NCI-H82 (cell line): Measurements from ENCODE around the gene L3MBTL4.

Experiments used
- DNase-seq: peaks from one replicate; lab custom pipeline; 2025; lab: John Stamatoyannopoulos, UW

L3MBTL4 gene

GRCh38 chr18:6031002-6031401 is 383.7 kb downstream of the L3MBTL4 start:
- no peak for DNase-seq

- DNase-seq = no peak
Measured at GRCh38 chr18:6024745-6025248, 389.9 kb downstream of the L3MBTL4 start.

DNA sequence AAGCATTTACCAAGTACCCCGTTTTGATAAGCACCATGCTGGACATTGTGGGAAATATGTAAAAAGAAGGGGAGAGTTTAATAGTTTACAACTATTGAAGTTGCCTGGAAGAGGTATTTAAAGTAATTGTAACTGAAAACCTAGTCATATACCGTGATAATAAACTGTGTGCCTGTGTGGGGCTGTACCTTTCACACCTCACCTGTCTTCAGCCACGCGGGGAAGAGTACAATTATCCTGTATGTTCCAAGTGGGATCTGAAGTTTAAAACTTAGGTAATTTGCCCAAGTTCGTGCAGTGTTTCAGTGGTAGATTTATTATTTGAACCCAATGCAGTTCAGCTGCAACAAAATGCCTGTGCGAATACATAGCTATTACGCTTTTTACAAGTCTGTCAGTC is 391.2 kb downstream of the L3MBTL4 start:
- DNase-seq = no peak

DNA sequence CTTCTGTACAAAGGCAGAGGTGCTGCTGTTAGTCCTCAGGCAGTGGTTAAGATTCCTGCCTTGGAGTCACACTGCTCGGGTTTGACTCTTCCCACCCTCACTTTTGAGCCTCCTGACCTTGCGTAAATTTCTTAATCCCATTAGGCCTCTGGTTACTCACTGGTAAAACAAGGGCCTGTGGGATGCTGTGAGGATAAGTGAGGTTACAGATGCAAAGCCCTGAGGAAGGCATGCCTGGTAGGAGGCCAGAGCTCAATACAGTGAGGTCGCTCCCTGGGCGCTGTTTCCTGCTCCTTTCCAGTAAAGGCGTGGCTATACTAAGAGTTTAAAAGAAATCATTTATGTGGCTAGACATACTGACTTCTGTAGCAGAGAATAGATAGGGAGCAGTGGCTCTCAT is 391.9 kb downstream of the L3MBTL4 start:
- peak; percentile 69 for DNase-seq

- DNase-seq = no peak
Measured at GRCh38 chr18:6022074-6022444, 392.7 kb downstream of the L3MBTL4 start.

- DNase-seq = no peak
Measured at GRCh38 chr18:6021306-6022073, 393.2 kb downstream of the L3MBTL4 start.

- DNase-seq = no peak
Measured at GRCh38 chr18:6018671-6019070, 396.0 kb downstream of the L3MBTL4 start.

GRCh38 chr18:6017171-6017570 is 397.5 kb downstream of the L3MBTL4 start:
- no peak for DNase-seq

DNA sequence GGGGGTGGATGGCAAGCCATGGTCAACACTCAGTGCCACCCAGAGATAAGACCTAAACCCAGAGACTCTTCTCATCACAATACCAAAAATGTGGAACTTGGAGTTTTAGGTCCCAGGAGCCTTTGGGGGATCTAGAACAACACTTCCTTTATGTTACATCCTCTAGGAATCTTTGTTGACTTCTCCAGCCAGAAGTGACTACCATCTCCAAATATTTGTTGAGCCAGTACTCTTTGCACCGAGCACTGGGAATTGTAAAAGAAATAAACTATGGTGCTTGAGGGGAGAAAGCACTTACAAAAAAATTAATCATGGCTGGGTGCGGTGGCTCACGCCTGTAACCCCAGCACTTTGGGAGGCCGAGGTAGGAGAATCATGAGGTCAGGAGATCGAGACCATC is 399.3 kb downstream of the L3MBTL4 start:
- no peak for DNase-seq

- no peak for DNase-seq
Measured at GRCh38 chr18:6013171-6013810, 401.4 kb downstream of the L3MBTL4 start.

DNA sequence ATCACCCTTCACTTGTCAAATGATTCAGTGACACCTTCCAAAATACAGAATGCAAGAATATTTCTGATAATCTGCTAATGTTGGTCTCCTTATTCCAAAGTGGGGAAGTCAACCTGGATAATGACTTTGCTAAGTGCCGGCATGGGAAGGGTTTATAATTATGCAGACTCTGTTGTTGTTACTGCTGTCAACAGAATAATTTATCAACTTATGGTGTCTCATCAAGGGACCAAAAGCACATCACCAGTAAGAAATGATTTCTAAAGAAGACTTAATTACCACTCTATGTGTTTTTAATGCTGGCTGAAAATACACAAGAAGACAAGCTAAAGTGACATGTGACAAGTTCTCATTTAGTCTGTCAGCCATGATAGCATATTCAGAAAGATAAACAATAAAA is 403.8 kb downstream of the L3MBTL4 start:
- DNase-seq = no peak

- no peak for DNase-seq
Measured at GRCh38 chr18:6010284-6010683, 404.4 kb downstream of the L3MBTL4 start.

- DNase-seq = no peak
Measured at GRCh38 chr18:6009756-6010155, 405.0 kb downstream of the L3MBTL4 start.

GRCh38 chr18:6004683-6005082 is 410.0 kb downstream of the L3MBTL4 start:
- DNase-seq = no peak

GRCh38 chr18:6004119-6004518 is 410.6 kb downstream of the L3MBTL4 start:
- no peak for DNase-seq

DNA sequence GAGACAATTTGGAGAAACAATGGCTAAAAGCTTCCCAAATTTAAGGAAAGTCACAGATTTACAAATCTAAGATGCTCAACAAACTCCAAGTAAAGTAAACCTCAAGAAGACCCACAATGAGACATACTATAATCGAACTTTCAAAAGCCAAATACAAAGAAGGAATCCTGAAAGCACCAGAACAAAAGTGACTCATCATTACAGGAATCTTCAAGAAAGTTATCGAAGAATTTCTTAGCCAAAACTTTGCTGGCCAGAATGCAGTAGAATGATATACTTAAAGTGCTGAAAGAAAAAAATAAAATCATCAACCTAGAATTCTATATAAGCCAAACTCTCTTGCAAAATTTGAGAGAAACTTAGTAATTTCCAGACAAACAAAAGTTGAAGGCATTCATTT is 412.8 kb downstream of the L3MBTL4 start:
- DNase-seq = no peak

DNA sequence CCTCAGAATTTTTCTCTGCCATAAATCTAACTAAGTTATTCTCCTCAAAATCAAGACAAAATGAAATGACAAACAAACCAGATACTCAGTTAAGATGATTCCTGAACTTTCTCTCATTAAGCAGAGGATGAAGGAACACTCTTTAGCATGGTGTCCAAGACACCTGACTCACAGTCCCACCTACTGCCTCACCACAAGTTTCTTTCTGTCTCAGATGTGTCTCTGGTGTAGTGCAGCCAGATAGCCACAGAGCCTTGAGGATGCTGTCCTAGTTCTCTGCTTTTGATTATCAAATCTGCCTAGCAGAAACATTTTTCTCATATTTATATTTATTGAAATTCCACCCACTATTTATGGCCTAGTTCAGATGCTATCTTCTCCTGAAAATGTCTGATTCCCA is 415.8 kb downstream of the L3MBTL4 start:
- DNase-seq = no peak

- no peak for DNase-seq
Measured at GRCh38 chr18:5998166-5998881, 416.4 kb downstream of the L3MBTL4 start.

DNA sequence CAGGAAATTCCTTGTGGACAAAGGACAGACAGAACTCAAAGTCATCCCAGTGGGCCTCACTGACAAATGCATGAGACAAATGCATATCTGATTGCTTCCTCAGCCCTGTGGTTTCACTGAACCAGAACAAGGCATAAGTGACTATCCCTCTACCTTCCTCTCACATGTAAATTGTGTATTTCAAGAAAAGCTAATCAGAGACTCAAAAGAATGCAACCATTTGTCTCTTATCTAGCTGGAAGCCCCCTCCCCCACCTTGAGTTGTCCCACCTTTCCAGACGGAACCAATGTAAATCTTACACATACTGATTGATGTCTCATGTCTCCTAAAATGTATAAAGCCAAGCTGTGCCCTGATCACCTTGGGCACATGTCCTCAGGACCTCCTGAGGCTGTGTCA is 417.4 kb downstream of the L3MBTL4 start:
- DNase-seq = no peak

DNA sequence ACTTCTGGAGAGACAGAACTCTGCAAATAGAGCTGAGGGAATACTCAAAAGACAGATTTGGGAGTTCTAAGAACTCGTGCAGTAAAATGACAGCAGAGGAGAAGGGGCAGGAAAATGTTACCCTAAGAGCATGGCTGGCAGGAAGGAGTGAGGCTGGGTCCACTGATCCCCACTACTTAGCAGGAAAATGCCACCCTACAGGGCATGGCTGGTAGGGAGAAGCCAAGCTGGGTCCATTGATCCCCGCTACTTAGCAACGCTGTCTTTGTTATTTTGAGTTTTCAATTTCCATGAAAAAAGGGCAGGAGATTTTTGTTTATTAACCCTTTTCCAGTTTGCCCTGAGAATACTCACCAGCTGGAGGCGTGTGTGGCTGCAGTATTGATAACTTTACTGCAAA is 419.1 kb downstream of the L3MBTL4 start:
- DNase-seq = no peak

GRCh38 chr18:5993938-5994337 is 420.8 kb downstream of the L3MBTL4 start:
- DNase-seq = no peak

- DNase-seq = no peak
Measured at GRCh38 chr18:5992381-5992780, 422.3 kb downstream of the L3MBTL4 start.

DNA sequence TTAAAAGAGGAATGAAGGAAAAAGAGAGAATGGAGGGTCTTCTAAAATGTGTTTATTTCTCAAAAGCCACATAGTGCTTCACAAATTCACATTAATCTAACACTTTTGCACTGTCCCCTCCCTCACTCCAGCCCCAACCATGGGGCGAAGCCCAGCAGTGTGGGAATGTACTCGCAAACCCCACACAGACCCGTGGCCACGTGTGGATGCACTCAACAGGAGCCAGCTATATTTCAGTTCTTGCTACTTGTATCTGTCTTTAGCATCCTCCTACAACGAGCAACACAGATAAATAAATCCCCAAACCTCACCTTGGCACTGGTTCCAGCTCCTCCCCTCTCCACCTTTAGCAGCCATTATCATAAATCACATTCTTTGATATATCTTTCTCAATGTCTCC is 427.5 kb downstream of the L3MBTL4 start:
- DNase-seq = no peak
